Measurements from ENCODE around the gene SLC1A1.

DNA sequence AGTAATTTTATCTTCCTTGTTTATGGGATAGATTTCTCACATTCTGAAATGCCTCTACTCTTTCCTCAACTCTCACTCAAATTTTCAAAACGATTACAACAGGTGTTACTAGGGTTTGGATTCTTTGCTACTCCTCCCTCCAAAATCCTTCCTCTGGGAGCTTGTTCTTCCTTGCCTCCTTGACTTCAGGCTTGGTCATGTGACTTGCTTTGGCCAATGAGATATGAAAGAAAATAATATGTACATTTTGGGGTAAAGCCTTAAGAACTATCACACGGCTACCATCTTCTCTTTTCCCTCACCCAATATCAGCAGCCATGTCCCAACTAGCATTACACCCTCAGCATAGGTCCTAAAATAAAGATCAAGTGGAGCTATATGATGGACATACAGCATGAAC is 28.8 kb upstream of the SLC1A1 start:
- TF ChIP-seq CTCF (IDR thresholded peaks at IDR 0.05) (no peak), POLR2A (IDR thresholded peaks at IDR 0.05) (no peak)
